SW480 (cell line): ENCODE measurements around the gene MINDY2.
"Not testable (repeated sequence)": the region's sequence is repeated elsewhere in the genome, so short reads cannot be mapped to it uniquely, and the experiment has no call there.

Experiments
- DNase-seq: peaks from one replicate; pipeline ENCODE4 v3.0.0-alpha.2; 2016; ENCODE audit warnings: low spot score

The MINDY2 gene

DNA sequence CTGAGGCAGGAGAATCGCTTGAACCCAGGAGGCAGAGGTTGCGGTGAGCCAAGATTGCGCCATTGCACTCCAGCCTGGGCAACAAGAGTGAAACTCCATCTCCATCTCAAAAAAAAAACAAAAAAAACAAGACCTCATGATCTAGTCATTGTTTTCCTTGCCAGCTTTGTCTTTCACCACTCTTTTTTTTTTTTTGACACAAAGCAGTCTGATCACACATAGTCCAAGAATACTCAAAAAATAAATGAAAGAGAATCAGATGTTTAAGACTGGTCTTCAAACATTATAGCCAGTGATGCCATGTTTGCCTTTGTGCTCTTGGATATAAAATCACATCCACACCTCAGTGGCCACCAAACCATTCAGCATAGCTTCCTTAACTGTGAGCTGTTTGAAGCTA is 15.8 kb upstream of the MINDY2 start:
- no peak for DNase-seq

- DNase-seq: no peak
These were observed 15.1 kb upstream of the MINDY2 start for GRCh38 chr15:58755956-58756355.

DNA sequence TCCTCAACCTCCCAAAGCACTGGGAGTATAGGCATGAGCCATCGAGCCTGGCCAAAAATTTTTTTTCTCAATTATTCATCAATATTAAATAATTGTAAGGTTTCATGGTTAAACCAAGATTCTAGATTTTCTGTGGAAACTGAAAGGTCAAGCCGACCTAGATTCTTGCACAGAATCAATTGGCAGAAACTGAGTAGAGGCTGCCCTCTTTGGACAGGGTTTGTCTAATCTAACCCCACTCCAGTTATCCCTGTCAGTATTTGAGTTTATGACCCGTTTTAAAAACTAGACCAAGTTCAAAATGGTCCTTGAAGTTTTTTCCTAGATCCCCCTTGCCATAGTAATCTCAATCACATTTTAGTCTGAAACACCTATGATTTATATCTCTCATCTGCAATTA is 13.0 kb upstream of the MINDY2 start:
- DNase-seq: no peak

- DNase-seq: no peak
These were observed 10.6 kb upstream of the MINDY2 start for GRCh38 chr15:58760385-58761009.

- no peak for DNase-seq
These were observed 10.1 kb upstream of the MINDY2 start for GRCh38 chr15:58761010-58761388.

GRCh38 chr15:58762285-58762684 is 8.8 kb upstream of the MINDY2 start:
- DNase-seq: no peak

- DNase-seq: no peak
These were observed 8.4 kb upstream of the MINDY2 start for GRCh38 chr15:58762731-58763130.

- no peak for DNase-seq
These were observed 6.6 kb upstream of the MINDY2 start for GRCh38 chr15:58764468-58764867.

GRCh38 chr15:58766290-58766689 is 4.8 kb upstream of the MINDY2 start:
- no peak for DNase-seq

- DNase-seq: not testable (repeated sequence)
These were observed 2.5 kb upstream of the MINDY2 start for GRCh38 chr15:58768601-58769004.

- DNase-seq: peak; percentile 68
These were observed 614 bp upstream of the MINDY2 start for GRCh38 chr15:58770519-58770856.

DNA sequence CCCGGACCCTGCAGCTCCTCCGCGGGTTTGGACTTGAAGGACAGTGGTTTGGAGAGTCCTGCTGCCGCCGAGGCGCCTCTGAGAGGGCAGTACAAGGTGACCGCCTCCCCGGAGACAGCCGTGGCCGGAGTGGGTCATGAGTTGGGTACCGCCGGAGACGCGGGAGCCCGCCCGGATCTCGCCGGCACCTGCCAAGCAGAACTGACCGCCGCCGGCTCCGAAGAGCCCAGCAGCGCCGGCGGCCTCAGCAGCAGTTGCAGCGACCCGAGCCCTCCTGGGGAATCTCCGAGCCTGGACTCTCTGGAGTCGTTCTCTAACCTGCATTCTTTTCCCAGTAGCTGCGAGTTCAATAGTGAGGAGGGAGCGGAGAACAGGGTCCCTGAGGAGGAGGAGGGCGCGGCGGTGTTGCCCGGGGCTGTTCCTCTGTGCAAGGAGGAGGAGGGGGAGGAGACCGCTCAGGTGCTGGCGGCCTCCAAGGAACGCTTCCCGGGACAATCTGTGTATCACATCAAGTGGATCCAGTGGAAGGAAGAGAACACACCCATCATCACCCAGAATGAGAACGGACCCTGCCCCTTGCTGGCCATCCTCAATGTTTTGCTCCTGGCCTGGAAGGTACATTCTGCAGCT is 634 bp downstream of the MINDY2 start:
- no peak for DNase-seq

DNA sequence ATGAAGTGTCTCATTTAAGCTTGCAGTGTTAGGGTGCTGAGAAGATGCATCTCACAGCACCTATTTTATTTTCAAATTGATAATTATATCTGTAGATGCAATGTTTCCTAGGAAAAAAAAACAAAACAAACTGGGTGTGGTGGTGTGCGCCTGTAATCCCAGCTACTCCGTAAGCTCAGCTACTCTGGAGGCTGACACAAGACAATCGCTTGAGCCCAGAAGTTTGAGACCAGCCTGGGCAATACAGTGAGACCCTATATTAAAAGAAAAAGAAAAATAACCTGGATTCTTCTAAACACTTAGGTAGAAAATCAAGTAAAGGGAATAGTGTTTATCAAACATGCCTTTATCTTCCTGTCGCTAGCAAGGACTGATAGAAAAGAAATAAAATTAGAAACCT is 1.9 kb downstream of the MINDY2 start:
- no peak for DNase-seq

DNA sequence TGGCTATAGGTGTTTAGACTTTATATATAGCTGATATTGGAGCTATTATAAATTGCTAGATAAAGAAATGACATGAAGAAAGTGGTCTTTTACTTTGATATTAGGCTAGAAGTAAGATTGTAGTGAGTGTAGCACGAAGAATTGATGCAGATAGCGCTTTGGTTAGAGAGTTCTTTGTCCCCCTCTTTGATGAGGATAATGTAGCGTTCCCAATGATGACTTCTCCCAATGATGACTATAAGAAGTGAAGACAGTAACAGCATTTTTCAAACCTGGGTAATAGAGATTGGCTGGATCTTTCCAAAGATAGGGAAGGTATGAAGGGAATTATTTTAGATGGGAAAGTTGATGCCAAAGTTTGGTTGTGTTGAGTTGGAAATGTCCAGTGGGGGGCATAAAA is 4.3 kb downstream of the MINDY2 start:
- DNase-seq: no peak

DNA sequence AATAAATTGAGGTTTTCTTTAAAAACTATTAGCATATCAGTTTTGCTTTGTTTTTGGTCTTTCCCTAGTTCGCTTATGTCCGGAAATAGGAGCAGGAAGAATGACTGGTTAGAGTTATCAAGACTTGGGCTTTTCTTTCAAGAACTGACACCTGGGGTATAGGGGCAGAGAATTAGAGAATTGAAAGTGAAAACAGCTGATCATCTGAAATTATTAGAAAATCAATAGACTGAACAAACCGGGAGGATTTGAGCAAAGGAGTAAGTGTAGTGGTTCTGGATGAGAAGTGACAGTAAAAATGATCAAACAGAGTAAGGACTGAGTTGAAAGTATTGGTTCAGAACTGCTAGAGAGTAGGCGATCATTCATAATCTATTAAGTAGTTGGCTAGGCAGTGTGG is 6.0 kb downstream of the MINDY2 start:
- no peak for DNase-seq

- DNase-seq: no peak
These were observed 8.5 kb downstream of the MINDY2 start for GRCh38 chr15:58779554-58779953.

DNA sequence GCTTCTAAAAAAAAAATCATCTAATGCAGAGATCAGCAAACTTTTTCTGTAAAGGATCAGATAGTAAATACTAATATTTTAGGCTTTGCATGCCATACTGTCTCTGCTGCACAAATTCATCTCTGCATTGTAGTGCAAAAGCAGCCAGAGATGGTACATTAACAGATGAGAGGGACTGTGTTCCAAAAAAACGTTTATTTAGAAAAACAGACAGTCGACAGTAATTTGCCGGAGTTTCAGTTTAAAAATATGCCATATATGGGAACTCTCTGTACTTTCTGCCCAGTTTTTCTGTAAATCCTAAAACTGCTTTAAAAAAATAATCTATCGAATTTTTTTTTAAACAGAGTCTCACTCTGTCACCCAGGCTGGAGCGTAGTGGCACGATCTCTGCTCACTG is 14.3 kb downstream of the MINDY2 start:
- DNase-seq: no peak

GRCh38 chr15:58788056-58788710 is 17.1 kb downstream of the MINDY2 start:
- DNase-seq: no peak

- DNase-seq: peak; percentile 92
These were observed 22.8 kb downstream of the MINDY2 start for GRCh38 chr15:58793862-58794261.

- DNase-seq: no peak
These were observed 24.7 kb downstream of the MINDY2 start for GRCh38 chr15:58795825-58796224.

- DNase-seq: no peak
These were observed 26.4 kb downstream of the MINDY2 start for GRCh38 chr15:58797505-58797904.

DNA sequence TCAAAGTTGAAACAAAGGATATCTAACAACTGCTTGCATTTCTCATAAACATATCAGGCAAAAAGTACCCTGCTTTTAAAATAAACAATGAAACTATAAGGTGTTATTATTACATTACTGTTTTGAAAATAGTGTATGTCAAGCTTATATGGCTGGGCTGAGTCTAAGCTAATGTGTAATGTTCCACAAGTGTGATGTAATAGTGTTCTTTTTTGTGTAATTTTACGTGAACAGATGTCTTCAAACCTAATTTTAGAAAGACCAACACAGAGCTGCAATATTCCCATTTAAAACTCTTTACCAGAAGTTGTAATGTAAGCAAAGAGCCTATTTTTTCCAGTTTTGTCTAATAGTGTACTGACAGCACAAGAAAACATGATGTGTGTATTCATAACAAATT is 34.0 kb downstream of the MINDY2 start:
- no peak for DNase-seq

- DNase-seq: not testable (repeated sequence)
These were observed 52.2 kb downstream of the MINDY2 start for GRCh38 chr15:58823267-58823666.

DNA sequence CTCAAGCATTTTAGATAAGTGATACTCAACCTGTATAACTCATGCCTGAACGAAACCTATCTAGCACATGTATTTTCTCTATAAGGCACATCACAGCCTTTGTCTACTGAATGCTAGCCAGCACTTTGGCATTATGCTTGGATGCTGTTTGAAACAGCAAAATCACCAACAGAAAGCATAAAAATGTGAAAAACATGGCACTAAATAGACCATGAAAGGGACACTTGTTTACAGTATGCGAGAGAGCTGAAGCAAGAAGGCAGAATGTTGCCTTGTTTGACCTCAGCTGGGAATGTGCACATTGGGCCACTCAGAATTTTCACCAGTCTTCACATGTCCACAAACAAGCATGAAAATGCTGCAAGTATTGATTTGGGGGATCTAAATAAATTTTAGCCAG is 59.5 kb downstream of the MINDY2 start:
- no peak for DNase-seq
